ENCODE measurements around the gene MYO18A. TPM values are rescaled to one million over a fixed set of nuclear protein-coding genes. Genes with fewer than 3 reads are reported as not detected.

Gene MYO18A
- total and polyA plus RNA-seq, 2 of the 4 experiments (the other 2 are of a cell fraction), result 22.4 to 39.1 TPM

- no peaks in the 10 kb centered on the region for H3K36me3 ChIP-seq (ENCODE audit: control insufficient read depth, insufficient read depth, low read length)
- H2BK5ac ChIP-seq (ENCODE audit: low read depth, low read length, poor library complexity, severe bottlenecking), result no peak overlapping the region
- ATAC-seq (ENCODE audit: low read depth) (no peak), DNase-seq (no peak)
- H3K27ac ChIP-seq (ENCODE audit: insufficient read depth, low read length), result no peak overlapping the region
- H2AK9ac ChIP-seq (replicated peaks; ENCODE audit: low read depth, low read length, poor library complexity), result no peak overlapping the region
- no peak overlapping the region for H3K4me2 ChIP-seq (ENCODE audit: low read depth, low read length)
- WGBS, 2 experiments (ENCODE audit: extremely low coverage in 2 of 2, insufficient read length in 1 of 2), result no CpG with 5 or more reads among the region's 1 CpG
- no peak overlapping the region for H3K56ac ChIP-seq (ENCODE audit: extremely low read depth, insufficient read depth, low read length)
- intact Hi-C loops (cut with micrococcal nuclease) (no loop called here), dilution Hi-C loops (cut with HindIII; ENCODE audit: low sequenced_read_pairs, unreplicated experiment) (no loop called here), in situ Hi-C loops (cut with MboI; ENCODE audit: low sequenced_read_pairs) (no loop called here)
- no peak overlapping the region for H4K91ac ChIP-seq (ENCODE audit: insufficient read depth, low read depth, low read length)
- no peak overlapping the region for H2BK20ac ChIP-seq (ENCODE audit: low read depth, low read length)
- no peak overlapping the region for H4K5ac ChIP-seq (ENCODE audit: low read depth, low read length)
- H3K9me3 ChIP-seq (ENCODE audit: control insufficient read depth, insufficient read depth, low read length), result no peaks in the 10 kb centered on the region
- H3K14ac ChIP-seq (replicated peaks; ENCODE audit: low read depth, low read length), result no peak overlapping the region
- no peak overlapping the region for H2AK5ac ChIP-seq (ENCODE audit: low read depth, low read length)
- H3K79me1 ChIP-seq (ENCODE audit: low read depth in 1 of 2, low read length in 2 of 2), result peaks cover 26 to 53% of the 10 kb centered on the region in 2 experiments
- ChIA-PET CTCF (no interaction called here), POLR2A (ENCODE audit: unreplicated experiment) (interaction anchor here (0.6 kb wide), 1 partner anchor 1685 kb away, joined by 4 read pairs; no protein-coding TSS in a partner anchor)
- H3K4ac ChIP-seq (ENCODE audit: low read depth, low read length), result no peak overlapping the region
- no peak overlapping the region for H4K8ac ChIP-seq (ENCODE audit: low read depth in 2 of 2, low read length in 2 of 2)
- H4K20me1 ChIP-seq (ENCODE audit: insufficient read depth, low read length), result peaks cover 4% of the 10 kb centered on the region; the same call in 1 of the 2 replicates
- no peak overlapping the region for H3K4me3 ChIP-seq (ENCODE audit: insufficient read depth, low read depth, low read length)
- H3K18ac ChIP-seq (ENCODE audit: low read depth, low read length), result no peak overlapping the region
- H3K9me1 ChIP-seq (ENCODE audit: insufficient read depth, low read length), result peaks cover 10% of the 10 kb centered on the region
- no peak overlapping the region for H2BK15ac ChIP-seq (ENCODE audit: low read depth, low read length)
- BruUV-seq (replicated peaks), result no TSS peak
- no peak overlapping the region for H2BK120ac ChIP-seq (ENCODE audit: low read depth, low read length)
- H3K27me3 ChIP-seq (ENCODE audit: control insufficient read depth, insufficient read depth, low read length), result no peaks in the 10 kb centered on the region
- peaks cover 12% of the 10 kb centered on the region for H3K4me1 ChIP-seq (ENCODE audit: control insufficient read depth, insufficient read depth, low read length)
- TF ChIP-seq POLR2A (IDR thresholded peaks at IDR 0.05; ENCODE audit: low read depth, low read length) (no peak), CTCF (conservative IDR thresholded peaks at IDR 0.05; ENCODE audit: low read depth, low read length) (no peak), USF2 (IDR thresholded peaks at IDR 0.05; ENCODE audit: low read depth, low read length) (no peak), MXI1 (IDR thresholded peaks at IDR 0.05; ENCODE audit: borderline replicate concordance, low read depth, low read length) (no peak), MAZ (IDR thresholded peaks at IDR 0.05; ENCODE audit: borderline replicate concordance, low read depth, low read length) (no peak), RFX5 (IDR thresholded peaks at IDR 0.05; ENCODE audit: low read depth, low read length) (no peak), ELK1 (IDR thresholded peaks at IDR 0.05; ENCODE audit: borderline replicate concordance, low read depth, low read length) (no peak), MAFK (IDR thresholded peaks at IDR 0.05; ENCODE audit: low read depth, low read length) (no peak), CEBPB (IDR thresholded peaks at IDR 0.05; ENCODE audit: low read depth, low read length) (no peak), CHD1 (IDR thresholded peaks at IDR 0.05; ENCODE audit: low read depth, low read length) (no peak), RAD21 (IDR thresholded peaks at IDR 0.05; ENCODE audit: low read length) (no peak), NFE2L2 (IDR thresholded peaks at IDR 0.05; ENCODE audit: low read depth, low read length) (no peak), RCOR1 (IDR thresholded peaks at IDR 0.05; ENCODE audit: insufficient replicate concordance, low read length) (no peak), BHLHE40 (IDR thresholded peaks at IDR 0.05; ENCODE audit: low read depth, low read length) (no peak), FOS (IDR thresholded peaks at IDR 0.05; ENCODE audit: low read depth, low read length) (no peak)
- no peak overlapping the region for H2AFZ ChIP-seq (replicated peaks; ENCODE audit: low read length, poor library complexity)
- no peak overlapping the region for H3K23ac ChIP-seq (ENCODE audit: low read depth, low read length)
- H3K9ac ChIP-seq (ENCODE audit: low read depth, low read length), result no peak overlapping the region
Observed at GRCh38 chr17:29172589-29172988, 7.6 kb downstream of the MYO18A start.

Data from IMR-90 (cell line).